ENCODE results near the gene MED31.
A peak's percentile ranks its signal among the peaks of the same experiment; 100 is the strongest.

MED31 gene

GRCh38 chr17:6677946-6678345, 26.5 kb upstream of the MED31 start:
- no peak overlapping the region for H4K91ac ChIP-seq (ENCODE audit: low read depth, low read length, poor library complexity)
- no peak overlapping the region for H2AK5ac ChIP-seq (ENCODE audit: low read depth, low read length)
- H2BK120ac ChIP-seq (ENCODE audit: low read depth, low read length), result peak overlapping the region; percentile 20
- H3K79me1 ChIP-seq (ENCODE audit: low read depth, low read length), result no peaks in the 10 kb centered on the region
- peak overlapping the region; percentile 21 for H3K18ac ChIP-seq (ENCODE audit: low read length)
- H3K4me3 ChIP-seq (ENCODE audit: low read length in 2 of 2), result no peak overlapping the region
- H3K4me2 ChIP-seq (ENCODE audit: insufficient read depth, low read length, poor library complexity, severe bottlenecking), result no peak overlapping the region
- H2AFZ ChIP-seq (ENCODE audit: low read length), result no peak overlapping the region
- H3K9me3 ChIP-seq (replicated peaks in 1 of 2; ENCODE audit: control insufficient read depth in 2 of 2, insufficient read depth in 1 of 2, low read depth in 1 of 2, low read length in 2 of 2), result no peaks in the 10 kb centered on the region
- H2BK5ac ChIP-seq (ENCODE audit: low read length), result no peak overlapping the region
- no peak overlapping the region for H3K23ac ChIP-seq (ENCODE audit: low read depth, low read length, poor library complexity)
- H3K27ac ChIP-seq (replicated peaks; ENCODE audit: low read length), result no peak overlapping the region
- no peak overlapping the region for H3K14ac ChIP-seq (ENCODE audit: low read length)
- peak overlapping the region; percentile 55 for H3K9ac ChIP-seq (ENCODE audit: low read depth, low read length, poor library complexity)
- DNase-seq (ENCODE audit: low spot score), result no peak
- H3K36me3 ChIP-seq (replicated peaks in 1 of 2; ENCODE audit: control insufficient read depth in 2 of 2, insufficient read depth in 2 of 2, low read length in 2 of 2), result no peaks in the 10 kb centered on the region
- no peak overlapping the region for H4K8ac ChIP-seq (ENCODE audit: low read depth, low read length)
- H2BK15ac ChIP-seq (ENCODE audit: low read length), result peak overlapping the region; percentile 39
- no peak overlapping the region for H3K4ac ChIP-seq (ENCODE audit: low read length)
- WGBS, 2 donors (ENCODE audit: extremely low coverage in 2 of 2, insufficient read length in 2 of 2, insufficient replicate concordance in 1 of 2), result no CpG with 5 or more reads among the region's 7 CpGs
- H2BK12ac ChIP-seq (ENCODE audit: low read length), result no peak overlapping the region
- no peaks in the 10 kb centered on the region for H3K4me1 ChIP-seq (ENCODE audit: control insufficient read depth in 2 of 2, insufficient read depth in 1 of 2, low read depth in 1 of 2, low read length in 2 of 2)
- H3K27me3 ChIP-seq (ENCODE audit: control insufficient read depth in 3 of 3, insufficient read depth in 3 of 3, low read depth in 1 of 3, low read length in 3 of 3), result peaks cover 0 to 25% (median 0%) of the 10 kb centered on the region in 3 experiments

- no peak for DNase-seq (ENCODE audit: low spot score)
- no peak overlapping the region for H3K9ac ChIP-seq (ENCODE audit: low read depth, low read length, poor library complexity)
- H3K23ac ChIP-seq (ENCODE audit: low read depth, low read length, poor library complexity), result peak overlapping the region; percentile 6
- no peak overlapping the region for H3K18ac ChIP-seq (ENCODE audit: low read length)
- no peaks in the 10 kb centered on the region for H3K9me3 ChIP-seq (replicated peaks in 1 of 2; ENCODE audit: control insufficient read depth in 2 of 2, insufficient read depth in 1 of 2, low read depth in 1 of 2, low read length in 2 of 2)
- H2AK5ac ChIP-seq (ENCODE audit: low read depth, low read length), result peak overlapping the region; percentile 17
- no peak overlapping the region for H3K4me3 ChIP-seq (ENCODE audit: low read length in 2 of 2)
- no peak overlapping the region for H2AFZ ChIP-seq (ENCODE audit: low read length)
- WGBS, 2 donors (ENCODE audit: extremely low coverage in 2 of 2, insufficient read length in 2 of 2, insufficient replicate concordance in 1 of 2), result no CpG with 5 or more reads among the region's 16 CpGs
- H3K4me1 ChIP-seq (ENCODE audit: control insufficient read depth in 2 of 2, insufficient read depth in 1 of 2, low read depth in 1 of 2, low read length in 2 of 2), result no peaks in the 10 kb centered on the region
- no peak overlapping the region for H3K14ac ChIP-seq (ENCODE audit: low read length)
- H2BK12ac ChIP-seq (ENCODE audit: low read length), result no peak overlapping the region
- no peak overlapping the region for H4K91ac ChIP-seq (ENCODE audit: low read depth, low read length, poor library complexity)
- no peak overlapping the region for H4K8ac ChIP-seq (ENCODE audit: low read depth, low read length)
- no peaks in the 10 kb centered on the region for H3K79me1 ChIP-seq (ENCODE audit: low read depth, low read length)
- H2BK15ac ChIP-seq (ENCODE audit: low read length), result no peak overlapping the region
- no peaks in the 10 kb centered on the region for H3K36me3 ChIP-seq (replicated peaks in 1 of 2; ENCODE audit: control insufficient read depth in 2 of 2, insufficient read depth in 2 of 2, low read length in 2 of 2)
- H3K27me3 ChIP-seq (ENCODE audit: control insufficient read depth in 3 of 3, insufficient read depth in 3 of 3, low read depth in 1 of 3, low read length in 3 of 3), result peaks cover 0 to 25% (median 0%) of the 10 kb centered on the region in 3 experiments
- H2BK5ac ChIP-seq (ENCODE audit: low read length), result no peak overlapping the region
- no peak overlapping the region for H3K4ac ChIP-seq (ENCODE audit: low read length)
- no peak overlapping the region for H3K27ac ChIP-seq (replicated peaks; ENCODE audit: low read length)
- H2BK120ac ChIP-seq (ENCODE audit: low read depth, low read length), result peak overlapping the region; percentile 20
- no peak overlapping the region for H3K4me2 ChIP-seq (ENCODE audit: insufficient read depth, low read length, poor library complexity, severe bottlenecking)
These were observed 25.9 kb upstream of the MED31 start for GRCh38 chr17:6677158-6677831.

GRCh38 chr17:6676802-6677157, 25.4 kb upstream of the MED31 start:
- no CpG with 5 or more reads among the region's 6 CpGs for WGBS, 2 donors (ENCODE audit: extremely low coverage in 2 of 2, insufficient read length in 2 of 2, insufficient replicate concordance in 1 of 2)
- H3K27me3 ChIP-seq (ENCODE audit: control insufficient read depth in 3 of 3, insufficient read depth in 3 of 3, low read depth in 1 of 3, low read length in 3 of 3), result peaks cover 0 to 25% (median 0%) of the 10 kb centered on the region in 3 experiments

GRCh38 chr17:6675201-6675825, 23.9 kb upstream of the MED31 start:
- Histone ChIP-seq H3K14ac (ENCODE audit: low read length) (no peak overlapping the region), H2BK12ac (ENCODE audit: low read length) (no peak overlapping the region), H3K23ac (ENCODE audit: low read depth, low read length, poor library complexity) (peak overlapping the region; percentile 56), H3K9ac (ENCODE audit: low read depth, low read length, poor library complexity) (no peak overlapping the region), H3K27me3 (ENCODE audit: control insufficient read depth in 3 of 3, insufficient read depth in 3 of 3, low read depth in 1 of 3, low read length in 3 of 3) (peaks cover 0 to 20% (median 0%) of the 10 kb centered on the region in 3 experiments), H3K4ac (ENCODE audit: low read length) (no peak overlapping the region), H3K36me3 (replicated peaks in 1 of 2; ENCODE audit: control insufficient read depth in 2 of 2, insufficient read depth in 2 of 2, low read length in 2 of 2) (no peaks in the 10 kb centered on the region), H4K8ac (ENCODE audit: low read depth, low read length) (no peak overlapping the region), H3K18ac (ENCODE audit: low read length) (no peak overlapping the region), H2BK5ac (ENCODE audit: low read length) (no peak overlapping the region), H3K4me2 (ENCODE audit: insufficient read depth, low read length, poor library complexity, severe bottlenecking) (no peak overlapping the region), H2AFZ (ENCODE audit: low read length) (no peak overlapping the region), H3K27ac (replicated peaks; ENCODE audit: low read length) (no peak overlapping the region), H3K4me1 (ENCODE audit: control insufficient read depth in 2 of 2, insufficient read depth in 1 of 2, low read depth in 1 of 2, low read length in 2 of 2) (no peaks in the 10 kb centered on the region), H2AK5ac (ENCODE audit: low read depth, low read length) (no peak overlapping the region), H2BK120ac (ENCODE audit: low read depth, low read length) (no peak overlapping the region), H3K4me3 (ENCODE audit: low read length in 2 of 2) (no peak overlapping the region), H3K79me1 (ENCODE audit: low read depth, low read length) (no peaks in the 10 kb centered on the region), H3K9me3 (replicated peaks in 1 of 2; ENCODE audit: control insufficient read depth in 2 of 2, insufficient read depth in 1 of 2, low read depth in 1 of 2, low read length in 2 of 2) (no peaks in the 10 kb centered on the region), H2BK15ac (ENCODE audit: low read length) (no peak overlapping the region), H4K91ac (ENCODE audit: low read depth, low read length, poor library complexity) (no peak overlapping the region)
- DNase-seq (ENCODE audit: low spot score), result no peak
- no CpG with 5 or more reads among the region's 11 CpGs for WGBS, 2 donors (ENCODE audit: extremely low coverage in 2 of 2, insufficient read length in 2 of 2, insufficient replicate concordance in 1 of 2)

More at GRCh38 chr17:6676802-6677157, 25.4 kb upstream of the MED31 start:
- H4K91ac ChIP-seq (ENCODE audit: low read depth, low read length, poor library complexity), result no peak overlapping the region
- no peak overlapping the region for H2AFZ ChIP-seq (ENCODE audit: low read length)
- no peak overlapping the region for H2BK12ac ChIP-seq (ENCODE audit: low read length)
- H3K18ac ChIP-seq (ENCODE audit: low read length), result no peak overlapping the region
- H4K8ac ChIP-seq (ENCODE audit: low read depth, low read length), result no peak overlapping the region
- no peaks in the 10 kb centered on the region for H3K36me3 ChIP-seq (replicated peaks in 1 of 2; ENCODE audit: control insufficient read depth in 2 of 2, insufficient read depth in 2 of 2, low read length in 2 of 2)
- no peak overlapping the region for H3K14ac ChIP-seq (ENCODE audit: low read length)
- no peak overlapping the region for H2BK15ac ChIP-seq (ENCODE audit: low read length)
- H3K79me1 ChIP-seq (ENCODE audit: low read depth, low read length), result no peaks in the 10 kb centered on the region
- no peak overlapping the region for H3K9ac ChIP-seq (ENCODE audit: low read depth, low read length, poor library complexity)
- no peak overlapping the region for H3K23ac ChIP-seq (ENCODE audit: low read depth, low read length, poor library complexity)
- no peak overlapping the region for H3K4ac ChIP-seq (ENCODE audit: low read length)
- no peak overlapping the region for H2BK5ac ChIP-seq (ENCODE audit: low read length)
- no peak for DNase-seq (ENCODE audit: low spot score)
- H3K27ac ChIP-seq (replicated peaks; ENCODE audit: low read length), result no peak overlapping the region
- H3K4me3 ChIP-seq (ENCODE audit: low read length in 2 of 2), result no peak overlapping the region
- H2BK120ac ChIP-seq (ENCODE audit: low read depth, low read length), result no peak overlapping the region
- H2AK5ac ChIP-seq (ENCODE audit: low read depth, low read length), result peak overlapping the region; percentile 17
- H3K4me2 ChIP-seq (ENCODE audit: insufficient read depth, low read length, poor library complexity, severe bottlenecking), result no peak overlapping the region
- H3K4me1 ChIP-seq (ENCODE audit: control insufficient read depth in 2 of 2, insufficient read depth in 1 of 2, low read depth in 1 of 2, low read length in 2 of 2), result no peaks in the 10 kb centered on the region
- H3K9me3 ChIP-seq (replicated peaks in 1 of 2; ENCODE audit: control insufficient read depth in 2 of 2, insufficient read depth in 1 of 2, low read depth in 1 of 2, low read length in 2 of 2), result no peaks in the 10 kb centered on the region
